HepG2 (cell line): ENCODE results near the gene SYNE3. TPM values are rescaled to one million over a fixed set of nuclear protein-coding genes. Genes with fewer than 3 reads are reported as not detected.

Experiments
- CCDC6 ChIP-seq: sonication (generic); formaldehyde crosslinking; IDR thresholded peaks from 2 replicates; pipeline ENCODE4 v1.8.1; 2022; ENCODE audit warnings: mild to moderate bottlenecking, missing genetic modification reagents, moderate library complexity
- FOSL1 ChIP-seq: sonication (generic); formaldehyde crosslinking; IDR thresholded peaks from 2 replicates; pipeline ENCODE4 v1.9.0; 2021; ENCODE audit warnings: missing genetic modification reagents, borderline replicate concordance
- FOXC1 ChIP-seq: sonication (generic); formaldehyde crosslinking; IDR thresholded peaks from 2 replicates; pipeline ENCODE4 v1.8.0; 2022; ENCODE audit warnings: mild to moderate bottlenecking, missing genetic modification reagents, borderline replicate concordance
- ISL2 ChIP-seq: sonication (generic); formaldehyde crosslinking; IDR thresholded peaks from 2 replicates; pipeline ENCODE4 v1.5.0; 2020; ENCODE audit warnings: missing genetic modification reagents
- JARID2 ChIP-seq: sonication (generic); formaldehyde crosslinking; IDR thresholded peaks from 2 replicates; pipeline ENCODE4 v1.8.1; 2023; ENCODE audit warnings: missing genetic modification reagents, inconsistent platforms; ENCODE audit not compliant: insufficient replicate concordance
- KLF11 ChIP-seq: IDR thresholded peaks from 2 replicates; pipeline ENCODE4 v1.6.1; 2016; ENCODE audit warnings: missing compliant biosample characterization
- NFRKB ChIP-seq: fragments of 450-650 bp; IDR thresholded peaks from 2 replicates; pipeline ENCODE4 v1.6.1; 2017
- ONECUT2 ChIP-seq: sonication (generic); formaldehyde crosslinking; IDR thresholded peaks from 2 replicates; pipeline ENCODE4 v1.4.0; 2020; ENCODE audit warnings: missing genetic modification reagents
- PCBP1 ChIP-seq: fragments of 200-400 bp; formaldehyde crosslinking; IDR thresholded peaks from 2 replicates; pipeline ENCODE4 v1.6.1; 2017; ENCODE audit warnings: mild to moderate bottlenecking, low read depth, low read length, borderline replicate concordance
- PRMT3 ChIP-seq: sonication (generic); formaldehyde crosslinking; IDR thresholded peaks from 2 replicates; pipeline ENCODE4 v1.8.1; 2022; ENCODE audit warnings: low read depth, mild to moderate bottlenecking, moderate library complexity, missing genetic modification reagents, borderline replicate concordance
- RBFOX2 ChIP-seq: fragments of 200-400 bp; formaldehyde crosslinking; IDR thresholded peaks from 2 replicates; pipeline ENCODE4 v1.6.1; 2017; ENCODE audit warnings: low read depth, mild to moderate bottlenecking, low read length
- TCF7L2 ChIP-seq: IDR thresholded peaks from 2 replicates; pipeline ENCODE4 v1.6.1; 2011; ENCODE audit warnings: mild to moderate bottlenecking, low read depth, low read length, moderate library complexity
- TEAD3 ChIP-seq: optimal IDR thresholded peaks from 2 replicates; pipeline ENCODE3; 2016; ENCODE audit warnings: borderline replicate concordance
- ZKSCAN5 ChIP-seq: sonication (generic); formaldehyde crosslinking; IDR thresholded peaks from 2 replicates; pipeline ENCODE4 v1.5.1; 2020; ENCODE audit warnings: mild to moderate bottlenecking, missing genetic modification reagents
- ZNF20 ChIP-seq: sonication (generic); formaldehyde crosslinking; IDR thresholded peaks from 2 replicates; pipeline ENCODE4 v1.4.0; 2020; ENCODE audit warnings: mild to moderate bottlenecking, moderate library complexity, missing genetic modification reagents
- ZNF326 ChIP-seq: sonication (generic); formaldehyde crosslinking; IDR thresholded peaks from 2 replicates; pipeline ENCODE4 v1.4.0; 2020; ENCODE audit warnings: missing genetic modification reagents, borderline replicate concordance
- ZNF337 ChIP-seq: sonication (generic); formaldehyde crosslinking; IDR thresholded peaks from 2 replicates; pipeline ENCODE4 v1.5.1; 2020; ENCODE audit warnings: missing genetic modification reagents, low read depth, mild to moderate bottlenecking, borderline replicate concordance
- ZNF354B ChIP-seq: sonication (generic); formaldehyde crosslinking; IDR thresholded peaks from 2 replicates; pipeline ENCODE4 v1.8.0; 2022; ENCODE audit warnings: mild to moderate bottlenecking, missing genetic modification reagents
- ZNF383 ChIP-seq: sonication (generic); formaldehyde crosslinking; IDR thresholded peaks from 2 replicates; pipeline ENCODE4 v1.4.0; 2020; ENCODE audit warnings: missing genetic modification reagents, mild to moderate bottlenecking, borderline replicate concordance
- ZNF44 ChIP-seq: sonication (generic); formaldehyde crosslinking; IDR thresholded peaks from 2 replicates; pipeline ENCODE4 v1.5.1; 2020; ENCODE audit warnings: mild to moderate bottlenecking, missing genetic modification reagents
- polyA plus RNA-seq, 8 experiments: library from polyadenylated mRNA; depleted of rRNA in 3 of 8; stranded (reverse) in 7 of 8; unstranded in 1 of 8; fragments of >200 nt; fragmentation: Illumina TruSeq in 4 of 8; extraction: Trizol in 4 of 8; gene quantifications; 2 replicates each; pipeline versions ENCODE4 v1.2.1 to v1.2.3, GENCODE V29; 2011 to 2016; ENCODE audit warnings: low read depth in 4 of 8, missing spikeins in 1 of 8, mixed read lengths in 1 of 8; ENCODE audit not compliant: insufficient read depth in 1 of 8
- total RNA-seq, 5 experiments: library from RNA; depleted of rRNA; stranded (reverse); fragments of >200 nt; fragmentation: Illumina TruSeq; extraction: Trizol; gene quantifications; 2 replicates each; pipeline ENCODE4 v1.2.3, GENCODE V29; 2016; ENCODE audit warnings: low read depth in 1 of 5
- TF ChIP-seq, protein P1 (sequence below): sonication (generic); formaldehyde crosslinking; IDR thresholded peaks from 2 replicates; pipeline ENCODE4 v1.5.1; 2020; ENCODE audit warnings: missing genetic modification reagents, mild to moderate bottlenecking, borderline replicate concordance
- TF ChIP-seq, protein P2 (sequence below): sonication (generic); formaldehyde crosslinking; IDR thresholded peaks from 2 replicates; pipeline ENCODE4 v1.4.0; 2020; ENCODE audit warnings: low read depth, mild to moderate bottlenecking, missing genetic modification reagents
- TF ChIP-seq, protein P3 (sequence below): sonication (generic); formaldehyde crosslinking; IDR thresholded peaks from 2 replicates; pipeline ENCODE4 v1.4.0; 2020; ENCODE audit warnings: missing genetic modification reagents, borderline replicate concordance
- TF ChIP-seq, protein P4 (sequence below): sonication (generic); formaldehyde crosslinking; IDR thresholded peaks from 2 replicates; pipeline ENCODE4 v1.8.1; 2023; ENCODE audit warnings: missing genetic modification reagents, mild to moderate bottlenecking, borderline replicate concordance
- TF ChIP-seq, protein P5 (sequence below): sonication (generic); formaldehyde crosslinking; IDR thresholded peaks from 2 replicates; pipeline ENCODE4 v1.4.0; 2020; ENCODE audit warnings: missing genetic modification reagents

Gene SYNE3
- total and polyA plus RNA-seq, 2 of the 13 experiments (the other 11 are each of a cell fraction or from before 2014, with no cell fraction given), result 7.8 to 8.0 TPM

DNA sequence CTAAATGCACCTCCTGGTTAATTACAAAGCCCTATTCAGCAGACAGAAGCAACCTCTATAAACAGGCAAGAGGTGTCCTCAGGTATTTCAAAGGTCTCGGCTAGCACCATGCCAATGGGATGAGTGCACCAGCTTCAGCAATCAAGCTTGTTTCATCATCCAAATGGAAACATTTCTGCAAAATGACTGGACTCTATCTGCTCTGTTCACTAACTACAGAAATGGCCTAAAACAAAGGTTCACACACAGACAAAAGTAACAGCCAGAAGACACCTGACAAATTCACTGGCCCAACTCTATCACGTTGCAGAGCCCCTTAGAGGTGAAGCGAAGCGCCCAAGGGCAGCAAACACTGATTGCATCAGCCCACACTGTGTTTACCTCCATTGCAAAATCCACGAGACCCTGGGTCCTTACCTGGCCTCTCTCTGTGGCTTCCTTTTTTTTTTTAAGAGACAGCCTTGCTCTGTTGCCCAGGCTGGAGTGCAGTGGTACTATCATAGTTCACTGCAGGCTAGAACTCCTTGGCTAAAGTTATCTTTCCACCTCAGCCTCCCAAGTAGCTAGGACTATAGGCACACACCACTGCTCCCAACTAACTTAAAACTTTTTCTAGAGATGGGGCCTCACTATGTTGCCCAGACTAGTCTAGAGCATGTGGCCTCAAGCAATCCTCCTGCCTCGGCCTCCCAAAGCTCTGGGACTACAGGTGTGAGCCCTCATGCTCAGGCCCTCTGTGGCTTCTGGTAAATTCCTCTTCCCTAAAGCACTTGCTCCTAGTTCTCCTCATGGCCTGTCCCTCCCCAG is 8.5 kb upstream of the SYNE3 start (continued):
- TF ChIP-seq ZKSCAN5 (CRISPR knock-in tag) (no peak), FOSL1 (CRISPR knock-in tag) (peak; percentile 47; the same call in 1 of the 2 replicates), ZNF326 (CRISPR knock-in tag) (no peak), KLF11 (CRISPR knock-in tag) (no peak), RBFOX2 (peak; percentile 12; the same call in 1 of the 2 replicates), FOXC1 (CRISPR knock-in tag) (peak; percentile 77), CCDC6 (CRISPR knock-in tag) (peak; percentile 22; the same call in 1 of the 2 replicates), ZNF44 (no peak), ZNF337 (CRISPR knock-in tag) (peak; percentile 78; the same call in 1 of the 2 replicates), ISL2 (CRISPR knock-in tag) (peak; percentile 94), ONECUT2 (no peak), PRMT3 (CRISPR knock-in tag) (0 out of 2 replicates have a peak, but pooled peaks have one; percentile 22), ZNF383 (CRISPR knock-in tag) (0 out of 2 replicates have a peak, but pooled peaks have one; percentile 47), ZNF20 (CRISPR knock-in tag) (no peak), PCBP1 (no peak), NFRKB (no peak), JARID2 (CRISPR knock-in tag) (no peak), ZNF354B (no peak), TCF7L2 (no peak), TEAD3 (CRISPR knock-in tag) (peak; percentile 70)
- TF ChIP-seq, protein P1, sequence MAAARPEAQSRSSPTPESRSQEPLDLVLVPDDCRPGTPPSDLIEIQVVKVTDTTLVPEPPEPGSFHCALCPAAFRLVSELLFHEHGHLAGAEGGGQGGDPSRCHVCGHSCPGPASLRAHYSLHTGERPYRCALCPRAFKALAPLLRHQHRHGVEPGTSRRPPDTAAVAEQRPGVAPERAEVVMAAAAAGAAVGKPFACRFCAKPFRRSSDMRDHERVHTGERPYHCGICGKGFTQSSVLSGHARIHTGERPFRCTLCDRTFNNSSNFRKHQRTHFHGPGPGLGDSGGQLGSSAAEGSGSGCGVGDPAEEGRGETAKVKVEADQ, result peak; percentile 32; the same call in 1 of the 2 replicates
- TF ChIP-seq, protein P2, sequence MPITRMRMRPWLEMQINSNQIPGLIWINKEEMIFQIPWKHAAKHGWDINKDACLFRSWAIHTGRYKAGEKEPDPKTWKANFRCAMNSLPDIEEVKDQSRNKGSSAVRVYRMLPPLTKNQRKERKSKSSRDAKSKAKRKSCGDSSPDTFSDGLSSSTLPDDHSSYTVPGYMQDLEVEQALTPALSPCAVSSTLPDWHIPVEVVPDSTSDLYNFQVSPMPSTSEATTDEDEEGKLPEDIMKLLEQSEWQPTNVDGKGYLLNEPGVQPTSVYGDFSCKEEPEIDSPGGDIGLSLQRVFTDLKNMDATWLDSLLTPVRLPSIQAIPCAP (CRISPR knock-in tag), result no peak
- TF ChIP-seq, protein P3, sequence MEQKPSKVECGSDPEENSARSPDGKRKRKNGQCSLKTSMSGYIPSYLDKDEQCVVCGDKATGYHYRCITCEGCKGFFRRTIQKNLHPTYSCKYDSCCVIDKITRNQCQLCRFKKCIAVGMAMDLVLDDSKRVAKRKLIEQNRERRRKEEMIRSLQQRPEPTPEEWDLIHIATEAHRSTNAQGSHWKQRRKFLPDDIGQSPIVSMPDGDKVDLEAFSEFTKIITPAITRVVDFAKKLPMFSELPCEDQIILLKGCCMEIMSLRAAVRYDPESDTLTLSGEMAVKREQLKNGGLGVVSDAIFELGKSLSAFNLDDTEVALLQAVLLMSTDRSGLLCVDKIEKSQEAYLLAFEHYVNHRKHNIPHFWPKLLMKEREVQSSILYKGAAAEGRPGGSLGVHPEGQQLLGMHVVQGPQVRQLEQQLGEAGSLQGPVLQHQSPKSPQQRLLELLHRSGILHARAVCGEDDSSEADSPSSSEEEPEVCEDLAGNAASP, result peak; percentile 99
- TF ChIP-seq, protein P4, sequence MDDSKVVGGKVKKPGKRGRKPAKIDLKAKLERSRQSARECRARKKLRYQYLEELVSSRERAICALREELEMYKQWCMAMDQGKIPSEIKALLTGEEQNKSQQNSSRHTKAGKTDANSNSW (CRISPR knock-in tag), result no peak
- TF ChIP-seq, protein P5, sequence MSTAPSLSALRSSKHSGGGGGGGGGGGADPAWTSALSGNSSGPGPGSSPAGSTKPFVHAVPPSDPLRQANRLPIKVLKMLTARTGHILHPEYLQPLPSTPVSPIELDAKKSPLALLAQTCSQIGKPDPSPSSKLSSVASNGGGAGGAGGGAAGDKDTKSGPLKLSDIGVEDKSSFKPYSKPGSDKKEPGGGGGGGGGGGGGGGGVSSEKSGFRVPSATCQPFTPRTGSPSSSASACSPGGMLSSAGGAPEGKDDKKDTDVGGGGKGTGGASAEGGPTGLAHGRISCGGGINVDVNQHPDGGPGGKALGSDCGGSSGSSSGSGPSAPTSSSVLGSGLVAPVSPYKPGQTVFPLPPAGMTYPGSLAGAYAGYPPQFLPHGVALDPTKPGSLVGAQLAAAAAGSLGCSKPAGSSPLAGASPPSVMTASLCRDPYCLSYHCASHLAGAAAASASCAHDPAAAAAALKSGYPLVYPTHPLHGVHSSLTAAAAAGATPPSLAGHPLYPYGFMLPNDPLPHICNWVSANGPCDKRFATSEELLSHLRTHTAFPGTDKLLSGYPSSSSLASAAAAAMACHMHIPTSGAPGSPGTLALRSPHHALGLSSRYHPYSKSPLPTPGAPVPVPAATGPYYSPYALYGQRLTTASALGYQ, result peak; percentile 67; the same call in 1 of the 2 replicates
